Fibroblast of lung (primary cell): ENCODE data around the gene DNAH8. TPM values are rescaled to one million over a fixed set of nuclear protein-coding genes. Genes with fewer than 3 reads are reported as not detected.

Source experiments
- DNase-seq, 2 donors: peaks; one replicate each; pipeline versions ENCODE4 v3.0.0 to v3.0.0-alpha.2; 2010; ENCODE audit warnings: low read depth in 2 of 2
- H2AFZ ChIP-seq: 2 replicates; pipeline ENCODE4 v1.5.1; 2012; ENCODE audit warnings: low read length, control low read depth, inconsistent platforms
- H3K27ac ChIP-seq: 2 replicates; pipeline ENCODE4 v1.5.1; 2011; ENCODE audit warnings: low read length, control low read depth; ENCODE audit not compliant: insufficient read depth
- H3K27me3 ChIP-seq: 2 replicates; pipeline ENCODE4 v1.5.1; 2011; ENCODE audit warnings: mild to moderate bottlenecking, low read length; ENCODE audit not compliant: control insufficient read depth, insufficient read depth
- H3K36me3 ChIP-seq: 2 replicates; pipeline ENCODE4 v1.5.1; 2011; ENCODE audit warnings: low read length; ENCODE audit not compliant: control insufficient read depth, insufficient read depth
- H3K4me1 ChIP-seq: 2 replicates; pipeline ENCODE4 v1.5.1; 2011; ENCODE audit warnings: low read length; ENCODE audit not compliant: control insufficient read depth, insufficient read depth; ENCODE audit errors: extremely low read depth
- H3K4me2 ChIP-seq: 2 replicates; pipeline ENCODE4 v1.5.1; 2011; ENCODE audit warnings: low read length, control low read depth; ENCODE audit not compliant: insufficient read depth; ENCODE audit errors: extremely low read depth
- H3K4me3 ChIP-seq, 4 experiments: fragments of 200-600 bp in 1 of 4; sonication (generic) in 1 of 4; replicated peaks in 1 of 4; 2 replicates each; pipeline ENCODE4 v1.5.1; 2011 to 2016; ENCODE audit warnings: low read length in 4 of 4, low read depth in 3 of 4, mild to moderate bottlenecking in 3 of 4, control low read depth in 2 of 4, inconsistent platforms in 1 of 4, mixed read lengths in 1 of 4; ENCODE audit not compliant: insufficient read depth in 1 of 4; ENCODE audit errors: control extremely low read depth in 1 of 4
- H3K79me2 ChIP-seq: 2 replicates; pipeline ENCODE4 v1.5.1; 2012; ENCODE audit warnings: mild to moderate bottlenecking, low read length, inconsistent platforms; ENCODE audit not compliant: control insufficient read depth, insufficient read depth
- H3K9ac ChIP-seq: 2 replicates; pipeline ENCODE4 v1.5.1; 2011; ENCODE audit warnings: mild to moderate bottlenecking, low read length, control low read depth; ENCODE audit not compliant: insufficient read depth
- H3K9me3 ChIP-seq: 2 replicates; pipeline ENCODE4 v1.5.1; 2012; ENCODE audit warnings: low read depth, low read length; ENCODE audit not compliant: control insufficient read depth, insufficient read depth
- H4K20me1 ChIP-seq: 2 replicates; pipeline ENCODE4 v1.5.1; 2011; ENCODE audit warnings: low read length; ENCODE audit not compliant: control insufficient read depth, insufficient read depth; ENCODE audit errors: extremely low read depth
- CTCF ChIP-seq, 2 donors: IDR thresholded peaks in 1 of 2; conservative IDR thresholded peaks in 1 of 2; 1 replicate in 1 of 2; 2 replicates in 1 of 2; pipeline ENCODE4 v1.5.1; 2011 to 2012; ENCODE audit warnings: low read length in 2 of 2, control low read depth in 1 of 2, inconsistent platforms in 1 of 2, low read depth in 1 of 2, mild to moderate bottlenecking in 1 of 2
- EZH2 ChIP-seq: IDR thresholded peaks from 2 replicates; pipeline ENCODE4 v1.5.1; 2012; ENCODE audit warnings: low read length, control low read depth, mild to moderate bottlenecking; ENCODE audit errors: missing control alignments
- polyA plus RNA-seq, 2 donors: library from polyadenylated mRNA; depleted of rRNA in 1 of 2; stranded (reverse) in 1 of 2; unstranded in 1 of 2; fragments of >200 nt; gene quantifications; 2 replicates each; pipeline ENCODE4 v1.2.1, GENCODE V29; 2011 to 2012; ENCODE audit warnings: missing spikeins in 1 of 2
- total RNA-seq: library from RNA; depleted of rRNA; stranded (reverse); fragments of >200 nt; gene quantifications from 2 replicates; pipeline ENCODE4 v1.2.1, GENCODE V29; 2014

Gene DNAH8
- total and polyA plus RNA-seq, 2 donors (not counting 1 experiment from before 2014, with no cell fraction given): under 0.01 TPM; not detected in 1

- Histone ChIP-seq H3K27ac (no peak overlapping the region), H3K9ac (no peak overlapping the region), H2AFZ (no peak overlapping the region), H4K20me1 (no peaks in the 10 kb centered on the region), H3K4me2 (no peak overlapping the region), H3K4me3 (no peak overlapping the region), H3K4me1 (no peaks in the 10 kb centered on the region), H3K27me3 (no peaks in the 10 kb centered on the region), H3K9me3 (no peaks in the 10 kb centered on the region), H3K79me2 (no peaks in the 10 kb centered on the region), H3K36me3 (no peaks in the 10 kb centered on the region)
- TF ChIP-seq EZH2 (no peak), CTCF (conservative IDR thresholded peaks at IDR 0.05 in 1 of 2, IDR thresholded peaks at IDR 0.05 in 1 of 2; ENCODE audit: low read depth in 1 of 2, low read length in 2 of 2) (no peak)
- DNase-seq: no peak
These were observed 350.4 kb downstream of the DNAH8 start for GRCh38 chr6:39065561-39065960.

- no peak for TF ChIP-seq EZH2
- TF ChIP-seq CTCF (conservative IDR thresholded peaks at IDR 0.05 in 1 of 2, IDR thresholded peaks at IDR 0.05 in 1 of 2; ENCODE audit: low read depth in 1 of 2, low read length in 2 of 2): no peak
- Histone ChIP-seq H3K36me3 (no peaks in the 10 kb centered on the region), H3K27me3 (no peaks in the 10 kb centered on the region), H3K79me2 (no peaks in the 10 kb centered on the region), H4K20me1 (no peaks in the 10 kb centered on the region), H3K9ac (no peak overlapping the region), H3K27ac (no peak overlapping the region), H3K9me3 (no peaks in the 10 kb centered on the region), H2AFZ (no peak overlapping the region), H3K4me2 (no peak overlapping the region), H3K4me3 (no peak overlapping the region), H3K4me1 (no peaks in the 10 kb centered on the region)
- DNase-seq: no peak
These were observed 353.3 kb downstream of the DNAH8 start for GRCh38 chr6:39068391-39068790.

GRCh38 chr6:39072830-39073229 is 357.7 kb downstream of the DNAH8 start:
- H3K9me3 ChIP-seq: no peaks in the 10 kb centered on the region
- H3K4me1 ChIP-seq: no peaks in the 10 kb centered on the region
- no peak overlapping the region for H3K27ac ChIP-seq
- no peaks in the 10 kb centered on the region for H3K27me3 ChIP-seq
- no peaks in the 10 kb centered on the region for H3K36me3 ChIP-seq
- H3K4me2 ChIP-seq: no peak overlapping the region
- H4K20me1 ChIP-seq: no peaks in the 10 kb centered on the region
- H2AFZ ChIP-seq: no peak overlapping the region
- no peak for TF ChIP-seq EZH2
- TF ChIP-seq CTCF (conservative IDR thresholded peaks at IDR 0.05 in 1 of 2, IDR thresholded peaks at IDR 0.05 in 1 of 2; ENCODE audit: low read depth in 1 of 2, low read length in 2 of 2): no peak
- no peak for DNase-seq
- H3K79me2 ChIP-seq: no peaks in the 10 kb centered on the region
- H3K9ac ChIP-seq: no peak overlapping the region
- no peak overlapping the region for H3K4me3 ChIP-seq
